RWPE1 (cell line): Measurements from ENCODE around the gene KRTAP5-4.
"Not testable (repeated sequence)": the region's sequence is repeated elsewhere in the genome, so short reads cannot be mapped to it uniquely, and the experiment has no call there.

Experiments
- CTCF ChIA-PET: fragments of 350-600 bp; sonication (Branson Sonifier 250); formaldehyde crosslinking; extraction: SDS; loops from one replicate; lab custom pipeline; 2021; lab: Yijun Ruan, JAX
- POLR2A ChIA-PET: fragments of 400-600 bp; formaldehyde crosslinking; extraction: SDS; loops from one replicate; lab custom pipeline; 2020; ENCODE audit warnings: antibody characterized with exemption; ENCODE audit not compliant: low non-redundant PET; lab: Yijun Ruan, JAX
- DNase-seq: peaks from one replicate; pipeline ENCODE4 v3.0.0; 2012; ENCODE audit warnings: low spot score
- H3K27ac ChIP-seq: fragments of 450-650 bp; 2 replicates; pipeline ENCODE4 v1.5.1; 2017
- CTCF ChIP-seq: fragments of 450-650 bp; conservative IDR thresholded peaks from 2 replicates; pipeline ENCODE4 v1.5.1; 2017; ENCODE audit warnings: low read depth, mild to moderate bottlenecking

KRTAP5-4 gene

GRCh38 chr11:1597331-1597993 lies 24.5 kb downstream of the KRTAP5-4 start:
- ChIA-PET POLR2A (no interaction called here), CTCF (interaction anchor here (0.6 to 1.4 kb wide), 2 partner anchors 42 to 51 kb away, joined by 3 read pairs; no protein-coding TSS in a partner anchor)
- TF ChIP-seq CTCF, result no peak
- H3K27ac ChIP-seq, result no peak overlapping the region
- no peak for DNase-seq

GRCh38 chr11:1596576-1597121 lies 25.3 kb downstream of the KRTAP5-4 start:
- CTCF ChIA-PET, result interaction anchor here (0.6 to 1.4 kb wide), 3 partner anchors 41 to 51 kb away, joined by 3 to 8 read pairs (median 3); no protein-coding TSS in a partner anchor
- POLR2A ChIA-PET, H3K27ac ChIP-seq, DNase-seq: not testable (repeated sequence)

GRCh38 chr11:1595994-1596575 lies 25.9 kb downstream of the KRTAP5-4 start:
- DNase-seq, H3K27ac ChIP-seq, POLR2A ChIA-PET: not testable (repeated sequence)
- CTCF ChIA-PET, result interaction anchor here (0.6 to 1.4 kb wide), 5 partner anchors 17 to 57 kb away, joined by 4 to 8 read pairs (median 5); partner anchors contain the start of gene KRTAP5-4

- no peak overlapping the region for H3K27ac ChIP-seq
- ChIA-PET CTCF (interaction anchor here (0.6 to 0.7 kb wide), 2 partner anchors 284 to 321 kb away, joined by 4 to 6 read pairs; no protein-coding TSS in a partner anchor), POLR2A (no interaction called here)
- TF ChIP-seq CTCF, result no peak
- DNase-seq, result no peak
Observed at GRCh38 chr11:1592628-1593027, 29.3 kb downstream of the KRTAP5-4 start.

- H3K27ac ChIP-seq, result no peak overlapping the region
- ChIA-PET CTCF (interaction anchor here (0.7 kb wide), 2 partner anchors 9 to 63 kb away, joined by 3 read pairs; no protein-coding TSS in a partner anchor), POLR2A (no interaction called here)
- TF ChIP-seq CTCF, result no peak
- no peak for DNase-seq
Observed at GRCh38 chr11:1589996-1590395, 31.9 kb downstream of the KRTAP5-4 start.

GRCh38 chr11:1589191-1589963 lies 32.6 kb downstream of the KRTAP5-4 start:
- CTCF ChIA-PET, result interaction anchor here (0.7 to 2.3 kb wide), 5 partner anchors 10 to 63 kb away, joined by 3 to 12 read pairs (median 3); no protein-coding TSS in a partner anchor
- DNase-seq, result peak; percentile 48
- H3K27ac ChIP-seq, POLR2A ChIA-PET: not testable (repeated sequence)

GRCh38 chr11:1586699-1587098 lies 35.2 kb downstream of the KRTAP5-4 start:
- ChIA-PET POLR2A (no interaction called here), CTCF (no interaction called here)
- DNase-seq, result no peak
- H3K27ac ChIP-seq, result no peak overlapping the region
- TF ChIP-seq CTCF, result no peak

- CTCF ChIA-PET, result interaction anchor here (0.8 kb wide), 1 partner anchor 10 kb away, joined by 3 read pairs; no protein-coding TSS in a partner anchor
- H3K27ac ChIP-seq, POLR2A ChIA-PET, DNase-seq: not testable (repeated sequence)
Observed at GRCh38 chr11:1584661-1585370, 37.1 kb downstream of the KRTAP5-4 start, which contains the start of gene KRTAP5-1. KRTAP5-1 (minus strand) TSS chr11:1585283; CDS start chr11:1585249, 34 bp downstream.

- DNase-seq, CTCF ChIA-PET, H3K27ac ChIP-seq, POLR2A ChIA-PET: not testable (repeated sequence)
Observed at GRCh38 chr11:1582909-1583308, 39.0 kb downstream of the KRTAP5-4 start.
